Subcutaneous adipose tissue (tissue), 4 donors: Measurements from ENCODE around the gene ARPC4. TPM values are rescaled to one million over a fixed set of nuclear protein-coding genes. Genes with fewer than 3 reads are reported as not detected.

ENCODE experiments used
- CTCF ChIP-seq: fragments of 450-650 bp; IDR thresholded peaks from one replicate; pipeline ENCODE4 v1.5.1; 2016; ENCODE audit warnings: low read depth, mild to moderate bottlenecking, control low read depth, antibody characterized with exemption, moderate library complexity
- total RNA-seq, 4 donors: library from RNA; depleted of rRNA; stranded (reverse); fragments of >200 nt; gene quantifications; one replicate each; pipeline ENCODE4 v1.1.0, GENCODE V29; 2016

The ARPC4 gene
- total RNA-seq, result 100 to 1,000 TPM in 3 of 4 donors, 10 to 100 TPM in 1; 85.4 to 174 (median 158) TPM

GRCh38 chr3:9792405-9793160, at the start of gene ARPC4, which contains the start of gene TADA3:
ARPC4 (plus strand) TSS chr3:9793082; CDS start chr3:9793122, 40 bp downstream.
TADA3 (minus strand) TSS chr3:9792473; CDS start chr3:9791466, 1,007 bp downstream.
- no peak for TF ChIP-seq CTCF

- TF ChIP-seq CTCF, result no peak
Observed at GRCh38 chr3:9743548-9743947, 49.3 kb upstream of the ARPC4 start.

GRCh38 chr3:9744162-9744561, 48.7 kb upstream of the ARPC4 start:
- no peak for TF ChIP-seq CTCF

GRCh38 chr3:9745521-9745920, 47.4 kb upstream of the ARPC4 start:
- no peak for TF ChIP-seq CTCF

DNA sequence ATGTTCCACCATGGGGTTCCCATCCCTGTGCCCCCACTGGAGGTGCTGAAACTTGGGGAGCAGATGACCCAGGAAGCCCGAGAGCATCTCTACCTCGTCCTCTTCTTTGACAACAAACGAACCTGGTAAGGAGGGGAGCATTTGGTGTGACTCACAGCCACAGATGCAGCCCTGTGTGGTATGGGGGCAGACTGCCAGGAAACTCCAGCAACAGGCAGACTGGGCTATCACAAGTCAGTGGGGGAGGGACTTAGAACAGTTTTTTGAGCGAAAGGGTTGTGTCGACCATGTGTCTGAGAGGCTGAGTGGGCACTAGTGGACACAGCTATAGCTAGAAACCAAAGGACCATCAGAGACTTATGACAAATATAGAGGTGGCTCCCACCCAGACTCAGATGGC, 46.6 kb upstream of the ARPC4 start:
- TF ChIP-seq CTCF, result no peak

- no peak for TF ChIP-seq CTCF
Observed at GRCh38 chr3:9747267-9747666, 45.6 kb upstream of the ARPC4 start.

DNA sequence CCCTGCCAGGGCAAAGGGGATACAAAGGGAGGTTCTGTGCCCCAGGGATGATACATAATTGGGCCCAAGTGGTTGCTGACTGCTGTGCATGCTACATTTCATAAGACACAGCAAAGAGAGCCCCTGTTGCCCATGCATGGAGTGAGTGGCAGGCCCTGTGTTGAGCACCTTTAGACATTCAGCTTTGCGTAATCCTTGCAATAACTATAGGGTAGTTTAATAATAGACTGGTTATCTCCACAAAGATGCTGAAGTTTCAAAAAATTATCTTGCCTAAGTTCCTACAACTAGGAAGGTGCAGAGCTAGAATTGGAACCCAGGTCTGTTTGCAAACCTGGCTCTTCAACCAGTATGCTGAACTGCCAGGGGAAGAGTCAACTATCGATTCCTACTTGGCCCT, 44.9 kb upstream of the ARPC4 start:
- no peak for TF ChIP-seq CTCF
